Mononuclear cell (primary cell): ENCODE data around the gene HOXD12. TPM values are rescaled to one million over a fixed set of nuclear protein-coding genes. Genes with fewer than 3 reads are reported as not detected.

Experiments used
- H3K27me3 ChIP-seq: 2 replicates; pipeline ENCODE4 v1.6.0; 2011; ENCODE audit warnings: low read length, control low read depth; ENCODE audit not compliant: insufficient read depth
- H3K4me1 ChIP-seq: 2 replicates; pipeline ENCODE4 v1.5.1; 2011; ENCODE audit warnings: mild to moderate bottlenecking, low read length, control low read depth; ENCODE audit not compliant: insufficient read depth
- H3K4me3 ChIP-seq: 2 replicates; pipeline ENCODE4 v1.5.1; 2011; ENCODE audit warnings: mild to moderate bottlenecking, low read length, moderate library complexity
- H3K9me3 ChIP-seq: 2 replicates; pipeline ENCODE4 v1.5.1; 2011; ENCODE audit warnings: low read depth, mild to moderate bottlenecking, control low read depth, low read length
- total RNA-seq: library from RNA; depleted of rRNA; stranded (reverse); fragments of >200 nt; gene quantifications from one replicate; pipeline ENCODE4 v1.2.3, GENCODE V29; 2012

Gene HOXD12
- total RNA-seq, 1 donor, result not detected

GRCh38 chr2:176124947-176125771 is 25.6 kb downstream of the HOXD12 start:
- Histone ChIP-seq H3K4me3 (no peak overlapping the region), H3K9me3 (no peaks in the 10 kb centered on the region), H3K4me1 (peaks cover 27% of the 10 kb centered on the region), H3K27me3 (peaks cover 94% of the 10 kb centered on the region)

- Histone ChIP-seq H3K4me1 (peaks cover 32% of the 10 kb centered on the region), H3K4me3 (no peak overlapping the region), H3K9me3 (no peaks in the 10 kb centered on the region), H3K27me3 (peaks cover 92% of the 10 kb centered on the region)
Measured at GRCh38 chr2:176125772-176126054, 26.1 kb downstream of the HOXD12 start.

GRCh38 chr2:176126929-176127773 is 27.6 kb downstream of the HOXD12 start:
- Histone ChIP-seq H3K4me1 (peaks cover 28% of the 10 kb centered on the region), H3K27me3 (peaks cover 92% of the 10 kb centered on the region), H3K9me3 (no peaks in the 10 kb centered on the region), H3K4me3 (no peak overlapping the region)

DNA sequence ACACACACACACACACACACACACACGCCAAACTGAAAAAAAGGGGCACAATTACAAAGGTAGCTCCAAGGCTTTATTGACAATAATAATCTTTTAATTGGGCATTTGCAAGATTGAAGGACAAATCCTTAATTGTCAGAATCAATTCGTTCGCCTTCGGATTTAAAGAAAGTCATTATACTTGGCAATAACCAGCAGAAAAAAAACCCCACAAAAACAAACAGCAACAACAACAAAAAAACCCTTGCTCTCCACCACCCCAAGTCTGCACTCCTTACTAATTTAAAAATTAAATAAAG is 28.1 kb downstream of the HOXD12 start:
- peaks cover 28% of the 10 kb centered on the region for H3K4me1 ChIP-seq
- H3K4me3 ChIP-seq, result no peak overlapping the region
- H3K9me3 ChIP-seq, result no peaks in the 10 kb centered on the region
- peaks cover 92% of the 10 kb centered on the region for H3K27me3 ChIP-seq

GRCh38 chr2:176128172-176128981 is 28.8 kb downstream of the HOXD12 start:
- no peak overlapping the region for H3K4me3 ChIP-seq
- H3K9me3 ChIP-seq, result no peaks in the 10 kb centered on the region
- H3K27me3 ChIP-seq, result peaks cover 92% of the 10 kb centered on the region
- peaks cover 23% of the 10 kb centered on the region for H3K4me1 ChIP-seq

GRCh38 chr2:176128982-176129796 is 29.6 kb downstream of the HOXD12 start, which contains the start of gene HOXD8:
TSS of gene HOXD8 (plus strand) at chr2:176129705. CDS start at chr2:176130367, 662 bp downstream.
- H3K4me3 ChIP-seq, result no peak within 1 kb of the TSS

GRCh38 chr2:176129813-176130146 is 30.2 kb downstream of the HOXD12 start:
- Histone ChIP-seq H3K4me3 (no peak overlapping the region), H3K27me3 (peaks cover 92% of the 10 kb centered on the region), H3K9me3 (no peaks in the 10 kb centered on the region), H3K4me1 (peaks cover 23% of the 10 kb centered on the region)

More at GRCh38 chr2:176128982-176129796, 29.6 kb downstream of the HOXD12 start, which contains the start of gene HOXD8:
- Histone ChIP-seq H3K4me1 (peaks cover 23% of the 10 kb centered on the region), H3K9me3 (no peaks in the 10 kb centered on the region), H3K27me3 (peaks cover 92% of the 10 kb centered on the region)

DNA sequence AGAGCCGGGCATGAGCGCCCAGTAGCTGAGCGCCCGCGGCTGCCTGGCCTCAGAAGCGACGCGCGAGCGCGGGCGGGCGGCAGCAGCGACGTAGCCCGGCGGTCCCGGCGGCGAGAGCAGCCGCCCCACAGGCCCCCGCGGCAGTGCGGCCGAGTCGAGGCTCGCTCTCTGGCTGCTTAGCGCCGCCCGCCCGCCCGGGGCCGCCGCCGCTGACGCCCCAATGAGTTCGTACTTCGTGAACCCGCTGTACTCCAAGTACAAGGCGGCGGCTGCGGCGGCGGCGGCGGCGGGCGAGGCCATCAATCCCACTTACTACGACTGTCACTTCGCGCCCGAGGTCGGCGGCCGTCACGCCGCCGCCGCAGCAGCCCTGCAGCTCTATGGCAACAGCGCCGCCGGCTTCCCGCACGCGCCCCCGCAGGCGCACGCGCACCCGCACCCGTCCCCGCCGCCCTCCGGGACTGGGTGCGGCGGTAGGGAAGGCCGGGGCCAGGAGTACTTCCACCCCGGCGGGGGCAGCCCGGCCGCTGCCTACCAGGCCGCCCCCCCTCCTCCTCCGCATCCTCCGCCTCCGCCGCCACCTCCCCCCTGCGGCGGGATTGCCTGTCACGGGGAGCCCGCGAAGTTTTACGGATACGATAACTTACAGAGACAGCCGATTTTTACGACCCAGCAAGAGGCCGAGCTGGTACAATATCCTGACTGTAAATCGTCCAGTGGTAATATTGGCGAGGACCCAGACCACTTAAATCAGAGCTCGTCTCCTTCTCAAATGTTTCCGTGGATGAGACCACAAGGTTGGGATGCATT is 30.8 kb downstream of the HOXD12 start:
- H3K27me3 ChIP-seq, result peaks cover 92% of the 10 kb centered on the region
- peaks cover 23% of the 10 kb centered on the region for H3K4me1 ChIP-seq
- H3K9me3 ChIP-seq, result no peaks in the 10 kb centered on the region
- H3K4me3 ChIP-seq, result no peak overlapping the region

GRCh38 chr2:176130957-176131847 is 31.6 kb downstream of the HOXD12 start:
- Histone ChIP-seq H3K4me1 (peaks cover 24% of the 10 kb centered on the region), H3K9me3 (no peaks in the 10 kb centered on the region), H3K27me3 (peaks cover 92% of the 10 kb centered on the region), H3K4me3 (no peak overlapping the region)

DNA sequence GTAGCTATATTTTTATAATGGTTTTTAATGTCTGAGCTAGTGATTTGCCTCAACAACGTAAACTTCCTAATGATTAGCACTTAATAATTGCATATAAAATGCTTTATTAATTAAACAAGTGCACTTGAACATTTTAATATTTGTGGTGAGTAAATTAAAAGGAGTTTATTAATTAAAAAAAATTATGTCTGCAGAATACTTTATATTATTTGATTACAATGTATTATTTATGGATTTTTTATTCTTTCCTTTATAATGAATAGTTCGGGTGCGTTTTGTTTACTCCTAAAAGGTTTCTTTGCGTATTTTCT is 32.2 kb downstream of the HOXD12 start:
- Histone ChIP-seq H3K4me3 (no peak overlapping the region), H3K9me3 (no peaks in the 10 kb centered on the region), H3K27me3 (peaks cover 92% of the 10 kb centered on the region), H3K4me1 (peaks cover 29% of the 10 kb centered on the region)

DNA sequence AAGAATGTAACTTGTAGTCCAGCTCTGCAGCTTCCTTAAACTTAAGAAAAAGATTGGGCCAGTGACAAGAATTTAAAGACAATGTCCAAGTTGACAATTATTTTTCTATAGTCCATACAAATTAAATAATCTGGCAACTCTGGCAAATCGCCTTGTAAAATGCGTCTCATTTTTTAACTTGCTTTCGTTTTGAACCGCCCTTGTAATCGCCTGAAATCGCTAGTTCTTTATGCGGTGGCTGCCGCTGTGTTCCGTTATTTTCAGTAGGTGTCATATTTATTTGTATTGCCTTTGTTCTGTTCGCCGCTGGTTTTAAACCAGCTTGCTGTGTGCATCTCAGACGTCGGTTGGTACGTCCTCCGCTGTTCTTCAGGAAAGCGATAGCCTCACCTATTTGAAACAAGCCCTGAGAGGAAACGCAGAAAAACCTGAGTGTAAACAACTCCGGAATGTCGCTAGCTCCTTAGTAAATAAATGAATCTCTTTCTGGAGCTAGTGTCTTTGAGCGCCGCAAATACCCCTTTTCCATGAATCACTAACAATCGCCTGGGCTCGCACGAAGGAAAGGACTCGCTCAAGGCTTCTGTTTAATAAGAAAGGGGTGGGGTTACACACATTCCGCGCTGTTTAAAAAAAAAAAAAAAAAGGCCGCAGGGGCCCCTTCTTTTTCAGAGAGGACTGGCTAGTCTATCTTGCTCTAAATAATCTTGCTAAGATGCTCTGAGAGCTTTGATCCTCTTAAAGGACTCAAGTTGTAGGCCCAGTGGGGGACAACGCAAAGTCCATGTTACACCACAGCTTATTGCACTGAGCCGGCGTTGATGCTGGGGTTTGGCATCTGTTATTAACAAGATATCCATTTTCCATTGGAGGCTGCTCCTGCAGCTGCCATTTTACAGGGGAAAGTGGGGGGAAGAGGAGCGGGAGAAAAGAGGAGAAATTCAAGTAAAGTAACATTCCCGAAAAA is 32.9 kb downstream of the HOXD12 start:
- H3K4me3 ChIP-seq, result no peak overlapping the region
- H3K4me1 ChIP-seq, result peaks cover 30% of the 10 kb centered on the region
- no peaks in the 10 kb centered on the region for H3K9me3 ChIP-seq
- H3K27me3 ChIP-seq, result peaks cover 92% of the 10 kb centered on the region

- peaks cover 30% of the 10 kb centered on the region for H3K4me1 ChIP-seq
- H3K27me3 ChIP-seq, result peaks cover 92% of the 10 kb centered on the region
- no peak overlapping the region for H3K4me3 ChIP-seq
- H3K9me3 ChIP-seq, result no peaks in the 10 kb centered on the region
Measured at GRCh38 chr2:176133389-176133788, 33.8 kb downstream of the HOXD12 start.
